Body of pancreas (tissue), 4 donors: ENCODE data around the gene SELE. TPM values are rescaled to one million over a fixed set of nuclear protein-coding genes. Genes with fewer than 3 reads are reported as not detected.

Source experiments
- ATAC-seq: fragments of 150-250 bp; one replicate; pipeline ENCODE4 v1.9.1; 2016
- DNase-seq, 4 donors: peaks; one replicate each; pipeline ENCODE4 v3.0.0-alpha.2; 2019
- H3K27ac ChIP-seq, 4 donors: fragments of 200-600 bp; sonication (generic); 1 replicate in 3 of 4; 2 replicates in 1 of 4; pipeline versions ENCODE4 v1.5.1 to v1.6.1; 2016 to 2019; ENCODE audit warnings: mild to moderate bottlenecking in 1 of 4, mixed read lengths in 1 of 4, moderate library complexity in 1 of 4
- H3K27me3 ChIP-seq, 2 donors: fragments of 200-600 bp; sonication (generic); one replicate each; pipeline ENCODE4 v1.6.0; 2016; ENCODE audit warnings: mild to moderate bottlenecking in 1 of 2
- H3K36me3 ChIP-seq, 2 donors: fragments of 200-600 bp; sonication (generic); replicated peaks in 1 of 2; 2 replicates each; pipeline ENCODE4 v1.5.1; 2016; ENCODE audit warnings: low read depth in 2 of 2; ENCODE audit not compliant: insufficient read depth in 1 of 2
- H3K4me1 ChIP-seq: fragments of 200-600 bp; sonication (generic); one replicate; pipeline ENCODE4 v1.6.0; 2016
- H3K4me3 ChIP-seq, 2 donors: fragments of 200-600 bp; sonication (generic); 1 replicate in 1 of 2; 2 replicates in 1 of 2; pipeline ENCODE4 v1.5.1; 2016 to 2019
- H3K9me3 ChIP-seq, 3 donors: fragments of 200-600 bp; sonication (generic); 1 replicate in 2 of 3; 2 replicates in 1 of 3; pipeline ENCODE4 v1.5.1; 2016
- CTCF ChIP-seq, 7 experiments: fragments of 450-650 bp in 4 of 7; fragments of 200-600 bp in 3 of 7; sonication (generic) in 3 of 7; IDR thresholded peaks; one replicate each; pipeline ENCODE4 v1.5.1; 2016 to 2019; ENCODE audit warnings: antibody characterized with exemption in 7 of 7
- POLR2A ChIP-seq, 3 donors: fragments of 450-650 bp; IDR thresholded peaks; one replicate each; pipeline ENCODE4 v1.6.1; 2016; ENCODE audit warnings: antibody characterized with exemption in 3 of 3, mild to moderate bottlenecking in 2 of 3
- WGBS, 2 donors: methylation state at CpG; one replicate each; pipeline ENCODE4 v1.1.5; 2017; 5-methylcytosine and 5-hydroxymethylcytosine counted together
- intact Hi-C: fragments of 100-400 bp; cut with DNase I; formaldehyde crosslinking; loops from one replicate; pipeline ENCODE4 v1.15.1; 2023
- total RNA-seq, 2 donors: library from RNA; depleted of rRNA; stranded (reverse); fragments of >200 nt; gene quantifications; one replicate each; pipeline ENCODE4 v1.1.0, GENCODE V29; 2016

SELE gene
- total RNA-seq, 2 donors from 2014 or later, result 1.3 TPM; not detected in 1

GRCh38 chr1:169741666-169742394 lies 8.0 kb upstream of the SELE start:
- H3K4me3 ChIP-seq, result no peak overlapping the region
- H3K36me3 ChIP-seq, result no peaks in the 10 kb centered on the region
- no peaks in the 10 kb centered on the region for H3K4me1 ChIP-seq
- TF ChIP-seq POLR2A (IDR thresholded peaks at IDR 0.05), result no peak
- no peak for TF ChIP-seq CTCF (IDR thresholded peaks at IDR 0.05)
- ATAC-seq (no peak), DNase-seq (no peak)
- no peaks in the 10 kb centered on the region for H3K27me3 ChIP-seq
- WGBS, 2 donors, result 73 to 77% methylated on average over 6 of the region's 6 CpGs
- H3K27ac ChIP-seq, result no peak overlapping the region
- no peaks in the 10 kb centered on the region for H3K9me3 ChIP-seq
- intact Hi-C loops, result no loop called here

- intact Hi-C loops, result no loop called here
- ATAC-seq (no peak), DNase-seq (no peak)
- Histone ChIP-seq H3K4me3 (no peak overlapping the region), H3K9me3 (no peaks in the 10 kb centered on the region), H3K36me3 (no peaks in the 10 kb centered on the region), H3K27ac (no peak overlapping the region), H3K4me1 (no peaks in the 10 kb centered on the region), H3K27me3 (no peaks in the 10 kb centered on the region)
- WGBS, 2 donors, result 43 to 44% methylated on average over 5 of the region's 5 CpGs
- TF ChIP-seq CTCF (IDR thresholded peaks at IDR 0.05) (no peak), POLR2A (IDR thresholded peaks at IDR 0.05) (no peak)
These were observed 6.1 kb upstream of the SELE start for GRCh38 chr1:169739980-169740379.

GRCh38 chr1:169731446-169731845 lies 2.4 kb downstream of the SELE start:
- Histone ChIP-seq H3K9me3 (no peaks in the 10 kb centered on the region), H3K27ac (no peak overlapping the region), H3K27me3 (no peaks in the 10 kb centered on the region), H3K4me3 (no peak overlapping the region), H3K4me1 (no peaks in the 10 kb centered on the region), H3K36me3 (no peaks in the 10 kb centered on the region)
- TF ChIP-seq POLR2A (IDR thresholded peaks at IDR 0.05), result no peak
- TF ChIP-seq CTCF (IDR thresholded peaks at IDR 0.05), result no peak
- 55 to 74% methylated on average over 4 of the region's 4 CpGs for WGBS, 2 donors
- intact Hi-C loops, result no loop called here
- DNase-seq, result no peak
- no peak for ATAC-seq

GRCh38 chr1:169729991-169730390 lies 3.9 kb downstream of the SELE start:
- DNase-seq (no peak), ATAC-seq (no peak)
- H3K27ac ChIP-seq, result no peak overlapping the region
- H3K4me3 ChIP-seq, result no peak overlapping the region
- TF ChIP-seq POLR2A (IDR thresholded peaks at IDR 0.05), result no peak
- TF ChIP-seq CTCF (IDR thresholded peaks at IDR 0.05), result no peak
- H3K4me1 ChIP-seq, result no peaks in the 10 kb centered on the region
- intact Hi-C loops, result no loop called here
- no peaks in the 10 kb centered on the region for H3K36me3 ChIP-seq
- H3K9me3 ChIP-seq, result no peaks in the 10 kb centered on the region
- no peaks in the 10 kb centered on the region for H3K27me3 ChIP-seq

GRCh38 chr1:169727307-169727706 lies 6.6 kb downstream of the SELE start:
- DNase-seq, result no peak
- Histone ChIP-seq H3K4me3 (no peak overlapping the region), H3K27me3 (no peaks in the 10 kb centered on the region), H3K9me3 (no peaks in the 10 kb centered on the region), H3K36me3 (no peaks in the 10 kb centered on the region), H3K27ac (no peak overlapping the region), H3K4me1 (no peaks in the 10 kb centered on the region)
- WGBS, 2 donors, result 38 to 39% methylated on average over 6 of the region's 6 CpGs
- TF ChIP-seq POLR2A (IDR thresholded peaks at IDR 0.05), result no peak
- TF ChIP-seq CTCF (IDR thresholded peaks at IDR 0.05), result no peak
- intact Hi-C loops, result no loop called here
- ATAC-seq, result no peak
